H9 (cell line): ENCODE results near the gene PIK3CD. TPM values are rescaled to one million over a fixed set of nuclear protein-coding genes. Genes with fewer than 3 reads are reported as not detected.

Experiments
- DNase-seq: peaks from one replicate; pipeline ENCODE4 v3.0.0-alpha.2; 2017
- H2AFZ ChIP-seq: one replicate; pipeline ENCODE4 v1.6.1; 2013; ENCODE audit warnings: mild to moderate bottlenecking, low read length, control low read depth, moderate library complexity
- H2AK5ac ChIP-seq: 2 replicates; pipeline ENCODE4 v1.6.1; 2013; ENCODE audit warnings: low read length, control low read depth, mixed read lengths; ENCODE audit not compliant: insufficient read length
- H2BK120ac ChIP-seq: one replicate; pipeline ENCODE4 v1.6.1; 2013; ENCODE audit warnings: low read depth, mild to moderate bottlenecking, low read length, control low read depth, inconsistent platforms; ENCODE audit not compliant: poor library complexity, severe bottlenecking
- H2BK12ac ChIP-seq: 2 replicates; pipeline ENCODE4 v1.6.1; 2013; ENCODE audit warnings: low read length, control low read depth, mixed read lengths, low read depth; ENCODE audit not compliant: insufficient read length
- H2BK15ac ChIP-seq: 2 replicates; pipeline ENCODE4 v1.6.1; 2013; ENCODE audit warnings: low read depth, low read length, control low read depth
- H2BK20ac ChIP-seq: one replicate; pipeline ENCODE4 v1.6.1; 2013; ENCODE audit warnings: low read depth, mild to moderate bottlenecking, low read length, control low read depth, inconsistent platforms; ENCODE audit not compliant: poor library complexity, severe bottlenecking
- H2BK5ac ChIP-seq: 2 replicates; pipeline ENCODE4 v1.6.1; 2013; ENCODE audit warnings: low read length, control low read depth, mixed read lengths; ENCODE audit not compliant: insufficient read length
- H3K14ac ChIP-seq: 2 replicates; pipeline ENCODE4 v1.6.1; 2013; ENCODE audit warnings: low read length, control low read depth; ENCODE audit not compliant: insufficient read depth
- H3K18ac ChIP-seq: 2 replicates; pipeline ENCODE4 v1.6.1; 2013; ENCODE audit warnings: low read depth, mild to moderate bottlenecking, mixed read lengths, low read length, control low read depth; ENCODE audit not compliant: insufficient read length
- H3K23ac ChIP-seq: 2 replicates; pipeline ENCODE4 v1.6.1; 2013; ENCODE audit warnings: low read length, control low read depth, mixed read lengths, low read depth; ENCODE audit not compliant: insufficient read length
- H3K23me2 ChIP-seq: 2 replicates; pipeline ENCODE4 v1.6.1; 2013; ENCODE audit warnings: low read depth, mild to moderate bottlenecking, mixed read lengths, low read length, control low read depth; ENCODE audit not compliant: insufficient read length, poor library complexity, severe bottlenecking
- H3K27ac ChIP-seq: 2 replicates; pipeline ENCODE4 v1.5.1; 2013; ENCODE audit warnings: low read length, control low read depth, mixed read lengths, low read depth; ENCODE audit not compliant: insufficient read length
- H3K27me3 ChIP-seq: 2 replicates; pipeline ENCODE4 v1.6.1; 2013; ENCODE audit warnings: low read length, control low read depth, inconsistent platforms; ENCODE audit not compliant: insufficient read depth
- H3K4ac ChIP-seq: 2 replicates; pipeline ENCODE4 v1.6.1; 2013; ENCODE audit warnings: low read depth, mild to moderate bottlenecking, control low read depth, inconsistent platforms, low read length, moderate library complexity
- H3K4me1 ChIP-seq: 2 replicates; pipeline ENCODE4 v1.6.1; 2013; ENCODE audit warnings: low read length, control low read depth, inconsistent platforms; ENCODE audit not compliant: insufficient read depth
- H3K4me2 ChIP-seq: 2 replicates; pipeline ENCODE4 v1.6.1; 2013; ENCODE audit warnings: low read length, control low read depth, mixed read lengths; ENCODE audit not compliant: insufficient read length, insufficient read depth
- H3K56ac ChIP-seq: 2 replicates; pipeline ENCODE4 v1.6.1; 2013; ENCODE audit warnings: low read depth, mild to moderate bottlenecking, mixed read lengths, low read length, control low read depth; ENCODE audit not compliant: insufficient read length
- H3K79me1 ChIP-seq: 2 replicates; pipeline ENCODE4 v1.6.1; 2013; ENCODE audit warnings: low read depth, mild to moderate bottlenecking, moderate library complexity, low read length, control low read depth, inconsistent platforms; ENCODE audit not compliant: insufficient read depth, poor library complexity, severe bottlenecking
- H3K79me2 ChIP-seq: 2 replicates; pipeline ENCODE4 v1.6.1; 2013; ENCODE audit warnings: low read length, control low read depth, inconsistent platforms; ENCODE audit not compliant: insufficient read depth
- H3K9ac ChIP-seq: 2 replicates; pipeline ENCODE4 v1.6.1; 2013; ENCODE audit warnings: low read length, control low read depth, mixed read lengths; ENCODE audit not compliant: insufficient read length; ENCODE audit errors: extremely low read depth
- H3K9me3 ChIP-seq: one replicate; pipeline ENCODE4 v1.6.1; 2013; ENCODE audit warnings: low read depth, low read length, inconsistent platforms; ENCODE audit not compliant: control insufficient read depth
- H3T11ph ChIP-seq: one replicate; pipeline ENCODE4 v1.6.1; 2013; ENCODE audit warnings: mild to moderate bottlenecking, low read length, control low read depth, inconsistent platforms
- H4K20me1 ChIP-seq: one replicate; pipeline ENCODE4 v1.6.1; 2013; ENCODE audit not compliant: control insufficient read depth, insufficient read length, insufficient read depth
- H4K5ac ChIP-seq: 2 replicates; pipeline ENCODE4 v1.6.1; 2013; ENCODE audit warnings: low read depth, mild to moderate bottlenecking, mixed read lengths, low read length, control low read depth; ENCODE audit not compliant: insufficient read length
- H4K8ac ChIP-seq: replicated peaks from 2 replicates; pipeline ENCODE4 v1.6.1; 2013; ENCODE audit warnings: low read length, control low read depth, mixed read lengths, low read depth; ENCODE audit not compliant: insufficient read length
- H4K91ac ChIP-seq: 2 replicates; pipeline ENCODE4 v1.6.1; 2013; ENCODE audit warnings: low read depth, mild to moderate bottlenecking, moderate library complexity, mixed read lengths, low read length, control low read depth; ENCODE audit not compliant: insufficient read length
- H3K27ac Mint-ChIP-seq, 3 experiments: 2 replicates in 2 of 3; 3 replicates in 1 of 3; pipeline ENCODE4 v1.8.0; 2020 to 2021; ENCODE audit warnings: mixed read lengths in 3 of 3, mild to moderate bottlenecking in 1 of 3, moderate library complexity in 1 of 3
- H3K27me3 Mint-ChIP-seq: 2 replicates; pipeline ENCODE4 v1.8.0; 2021; ENCODE audit warnings: low read depth, mild to moderate bottlenecking, moderate library complexity, mixed read lengths
- H3K36me3 Mint-ChIP-seq, 3 experiments: 2 replicates in 2 of 3; 3 replicates in 1 of 3; pipeline ENCODE4 v1.8.0; 2020 to 2021; ENCODE audit warnings: low read depth in 3 of 3, mixed read lengths in 3 of 3; ENCODE audit not compliant: insufficient read depth in 1 of 3
- H3K4me1 Mint-ChIP-seq, 2 experiments: 2 replicates each; pipeline ENCODE4 v1.8.0; 2020; ENCODE audit warnings: mixed read lengths in 2 of 2
- H3K4me3 Mint-ChIP-seq, 2 experiments: 2 replicates in 1 of 2; 3 replicates in 1 of 2; pipeline ENCODE4 v1.8.0; 2020 to 2021; ENCODE audit warnings: mild to moderate bottlenecking in 2 of 2, mixed read lengths in 2 of 2, moderate library complexity in 1 of 2
- H3K9me3 Mint-ChIP-seq, 2 experiments: 2 replicates in 1 of 2; 3 replicates in 1 of 2; pipeline ENCODE4 v1.8.0; 2020; ENCODE audit warnings: mild to moderate bottlenecking in 2 of 2, mixed read lengths in 2 of 2, moderate library complexity in 1 of 2
- CTCF ChIP-seq: fragments of 200-600 bp; sonication (generic); conservative IDR thresholded peaks from 3 replicates; pipeline ENCODE4 v1.8.0; 2021; ENCODE audit warnings: antibody characterized with exemption, mild to moderate bottlenecking
- WGBS: extraction: QIAGEN DNeasy Blood & Tissue Kit; methylation state at CpG from one replicate; pipeline ENCODE4 v1.1.7; 2013; ENCODE audit warnings: missing lambda C conversion rate, low lambda C conversion rate, mixed read lengths; ENCODE audit not compliant: insufficient read length; ENCODE audit errors: extremely low coverage; 5-methylcytosine and 5-hydroxymethylcytosine counted together
- total RNA-seq: library from RNA; stranded (reverse); gene quantifications from 2 replicates; pipeline ENCODE4 v1.2.1, GENCODE V29; 2021

The PIK3CD gene
- total RNA-seq, 1 experiment from 2014 or later, result 10.0 TPM

GRCh38 chr1:9728451-9729295, 77.1 kb downstream of the PIK3CD start:
- Histone ChIP-seq H2AK5ac (no peak overlapping the region), H3K79me1 (no peaks in the 10 kb centered on the region), H3K9ac (no peak overlapping the region), H4K8ac (no peak overlapping the region), H3K79me2 (no peaks in the 10 kb centered on the region), H3K23ac (no peak overlapping the region), H3K27me3 (no peaks in the 10 kb centered on the region), H2BK120ac (no peak overlapping the region), H3K9me3 (peaks cover 5% of the 10 kb centered on the region), H3K56ac (no peak overlapping the region), H3K27ac (no peak overlapping the region), H2AFZ (no peak overlapping the region), H2BK5ac (no peak overlapping the region), H2BK15ac (no peak overlapping the region), H3T11ph (no peak overlapping the region), H3K4me2 (no peak overlapping the region), H3K4ac (no peak overlapping the region), H2BK20ac (no peak overlapping the region), H2BK12ac (no peak overlapping the region), H3K18ac (no peak overlapping the region), H3K4me1 (no peaks in the 10 kb centered on the region), H4K5ac (no peak overlapping the region), H4K91ac (no peak overlapping the region), H3K23me2 (no peaks in the 10 kb centered on the region), H3K14ac (no peak overlapping the region), H4K20me1 (no peaks in the 10 kb centered on the region)
- H3K27ac Mint-ChIP-seq, result peak overlapping the region in 2 of 3 experiments; percentile 31 to 80; a peak in 4 of 7 replicates
- no peaks in the 10 kb centered on the region; a peak in 1 of 4 replicates for H3K4me1 Mint-ChIP-seq
- H3K9me3 Mint-ChIP-seq, result peaks cover 1 to 2% of the 10 kb centered on the region in 2 experiments; a peak in 4 of 5 replicates
- peaks cover under 1% of the 10 kb centered on the region; the same call in 1 of the 2 replicates for H3K27me3 Mint-ChIP-seq
- no CpG with 5 or more reads among the region's 33 CpGs for WGBS
- no peak for TF ChIP-seq CTCF
- no peak overlapping the region for H3K4me3 Mint-ChIP-seq
- DNase-seq, result no peak
- H3K36me3 Mint-ChIP-seq, result peaks cover 46 to 75% (median 65%) of the 10 kb centered on the region in 3 experiments
